ENCODE measurements around the gene DHRS7B. TPM values are rescaled to one million over a fixed set of nuclear protein-coding genes. Genes with fewer than 3 reads are reported as not detected.

Gene DHRS7B
- total RNA-seq, 1 donor from 2014 or later = 19.1 TPM

GRCh38 chr17:21089145-21089544 lies 37.6 kb upstream of the DHRS7B start:
- H3K4me3 ChIP-seq (ENCODE audit: low read depth, low read length) = no peak overlapping the region
- peak; percentile 33 for DNase-seq (ENCODE audit: low read depth)
- TF ChIP-seq CTCF (conservative IDR thresholded peaks at IDR 0.05; ENCODE audit: low read depth, low read length) = no peak

- no peak for TF ChIP-seq CTCF (conservative IDR thresholded peaks at IDR 0.05; ENCODE audit: low read depth, low read length)
- no peak overlapping the region for H3K4me3 ChIP-seq (ENCODE audit: low read depth, low read length)
- no peak for DNase-seq (ENCODE audit: low read depth)
Observed at GRCh38 chr17:21089933-21090901, 36.5 kb upstream of the DHRS7B start.

- H3K4me3 ChIP-seq (ENCODE audit: low read depth, low read length) = no peak overlapping the region
- no peak for DNase-seq (ENCODE audit: low read depth)
- no peak for TF ChIP-seq CTCF (conservative IDR thresholded peaks at IDR 0.05; ENCODE audit: low read depth, low read length)
Observed at GRCh38 chr17:21090902-21091618, 35.7 kb upstream of the DHRS7B start.

GRCh38 chr17:21094298-21094704 lies 32.5 kb upstream of the DHRS7B start:
- no peak overlapping the region for H3K4me3 ChIP-seq (ENCODE audit: low read depth, low read length)
- TF ChIP-seq CTCF (conservative IDR thresholded peaks at IDR 0.05; ENCODE audit: low read depth, low read length) = no peak
- DNase-seq (ENCODE audit: low read depth) = no peak

GRCh38 chr17:21095735-21096134 lies 31.0 kb upstream of the DHRS7B start:
- no peak overlapping the region for H3K4me3 ChIP-seq (ENCODE audit: low read depth, low read length)
- DNase-seq (ENCODE audit: low read depth) = no peak
- TF ChIP-seq CTCF (conservative IDR thresholded peaks at IDR 0.05; ENCODE audit: low read depth, low read length) = no peak

- no peak for TF ChIP-seq CTCF (conservative IDR thresholded peaks at IDR 0.05; ENCODE audit: low read depth, low read length)
- no peak for DNase-seq (ENCODE audit: low read depth)
- no peak overlapping the region for H3K4me3 ChIP-seq (ENCODE audit: low read depth, low read length)
Observed at GRCh38 chr17:21096874-21097273, 29.9 kb upstream of the DHRS7B start.
